WERI-Rb-1 (cell line): ENCODE results near the gene AQP7.

ENCODE experiments used
- DNase-seq: peaks from one replicate; pipeline ENCODE4 v3.0.0-alpha.2; 2020
- H3K27ac ChIP-seq: fragments of 250-450 bp; sonication (Bioruptor Pico); 2 replicates; pipeline ENCODE4 v1.5.1; 2020; ENCODE audit warnings: mild to moderate bottlenecking, moderate library complexity
- H3K27me3 ChIP-seq: fragments of 250-450 bp; sonication (Bioruptor Pico); 2 replicates; pipeline ENCODE4 v1.5.1; 2021; ENCODE audit warnings: mild to moderate bottlenecking, low read depth, moderate library complexity; ENCODE audit not compliant: insufficient read depth, severe bottlenecking
- H3K36me3 ChIP-seq: fragments of 250-450 bp; sonication (Bioruptor Pico); 2 replicates; pipeline ENCODE4 v1.5.1; 2020; ENCODE audit warnings: mild to moderate bottlenecking, moderate library complexity
- H3K4me3 ChIP-seq: 2 replicates; pipeline ENCODE4 v1.5.1; 2011; ENCODE audit warnings: low read depth, mild to moderate bottlenecking, control low read depth, low read length
- H3K9me3 ChIP-seq: fragments of 250-450 bp; sonication (Bioruptor Pico); 2 replicates; pipeline ENCODE4 v1.5.1; 2021; ENCODE audit warnings: mild to moderate bottlenecking, moderate library complexity; ENCODE audit not compliant: severe bottlenecking
- TF ChIP-seq, protein P1 (sequence below): IDR thresholded peaks from 2 replicates; pipeline ENCODE4 v1.5.1; 2011; ENCODE audit warnings: low read depth, mild to moderate bottlenecking, control low read depth, inconsistent platforms, low read length

AQP7 gene

GRCh38 chr9:33340186-33340585 is 62.2 kb downstream of the AQP7 start:
- TF ChIP-seq, protein P1, sequence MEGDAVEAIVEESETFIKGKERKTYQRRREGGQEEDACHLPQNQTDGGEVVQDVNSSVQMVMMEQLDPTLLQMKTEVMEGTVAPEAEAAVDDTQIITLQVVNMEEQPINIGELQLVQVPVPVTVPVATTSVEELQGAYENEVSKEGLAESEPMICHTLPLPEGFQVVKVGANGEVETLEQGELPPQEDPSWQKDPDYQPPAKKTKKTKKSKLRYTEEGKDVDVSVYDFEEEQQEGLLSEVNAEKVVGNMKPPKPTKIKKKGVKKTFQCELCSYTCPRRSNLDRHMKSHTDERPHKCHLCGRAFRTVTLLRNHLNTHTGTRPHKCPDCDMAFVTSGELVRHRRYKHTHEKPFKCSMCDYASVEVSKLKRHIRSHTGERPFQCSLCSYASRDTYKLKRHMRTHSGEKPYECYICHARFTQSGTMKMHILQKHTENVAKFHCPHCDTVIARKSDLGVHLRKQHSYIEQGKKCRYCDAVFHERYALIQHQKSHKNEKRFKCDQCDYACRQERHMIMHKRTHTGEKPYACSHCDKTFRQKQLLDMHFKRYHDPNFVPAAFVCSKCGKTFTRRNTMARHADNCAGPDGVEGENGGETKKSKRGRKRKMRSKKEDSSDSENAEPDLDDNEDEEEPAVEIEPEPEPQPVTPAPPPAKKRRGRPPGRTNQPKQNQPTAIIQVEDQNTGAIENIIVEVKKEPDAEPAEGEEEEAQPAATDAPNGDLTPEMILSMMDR, result no peak
- Histone ChIP-seq H3K27me3 (no peaks in the 10 kb centered on the region), H3K9me3 (peaks cover 16% of the 10 kb centered on the region), H3K36me3 (peaks cover 93% of the 10 kb centered on the region), H3K27ac (no peak overlapping the region), H3K4me3 (no peak overlapping the region)
- no peak for DNase-seq
